ENCODE measurements around the gene P4HB.

DNA sequence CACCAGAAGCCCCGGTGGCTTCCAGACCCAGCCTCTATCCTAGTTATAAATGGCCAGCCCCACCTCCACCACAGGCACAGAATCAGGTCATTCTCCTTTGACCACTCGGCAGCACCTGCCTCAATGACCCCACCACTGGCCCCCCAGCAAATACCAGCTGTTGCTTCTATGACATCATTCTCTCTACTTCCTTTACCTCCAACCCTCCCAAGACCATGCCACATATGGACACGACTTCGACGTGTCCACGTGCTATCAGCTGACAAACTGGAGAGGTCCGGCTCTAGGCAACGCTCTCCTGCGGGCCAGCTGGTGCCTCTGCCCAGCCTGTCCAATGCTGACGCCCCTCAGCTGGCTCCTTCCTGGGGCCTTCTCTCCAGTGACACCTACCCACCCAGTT lies 25.1 kb upstream of the P4HB start:
- TF ChIP-seq, protein P1, sequence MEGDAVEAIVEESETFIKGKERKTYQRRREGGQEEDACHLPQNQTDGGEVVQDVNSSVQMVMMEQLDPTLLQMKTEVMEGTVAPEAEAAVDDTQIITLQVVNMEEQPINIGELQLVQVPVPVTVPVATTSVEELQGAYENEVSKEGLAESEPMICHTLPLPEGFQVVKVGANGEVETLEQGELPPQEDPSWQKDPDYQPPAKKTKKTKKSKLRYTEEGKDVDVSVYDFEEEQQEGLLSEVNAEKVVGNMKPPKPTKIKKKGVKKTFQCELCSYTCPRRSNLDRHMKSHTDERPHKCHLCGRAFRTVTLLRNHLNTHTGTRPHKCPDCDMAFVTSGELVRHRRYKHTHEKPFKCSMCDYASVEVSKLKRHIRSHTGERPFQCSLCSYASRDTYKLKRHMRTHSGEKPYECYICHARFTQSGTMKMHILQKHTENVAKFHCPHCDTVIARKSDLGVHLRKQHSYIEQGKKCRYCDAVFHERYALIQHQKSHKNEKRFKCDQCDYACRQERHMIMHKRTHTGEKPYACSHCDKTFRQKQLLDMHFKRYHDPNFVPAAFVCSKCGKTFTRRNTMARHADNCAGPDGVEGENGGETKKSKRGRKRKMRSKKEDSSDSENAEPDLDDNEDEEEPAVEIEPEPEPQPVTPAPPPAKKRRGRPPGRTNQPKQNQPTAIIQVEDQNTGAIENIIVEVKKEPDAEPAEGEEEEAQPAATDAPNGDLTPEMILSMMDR (IDR thresholded peaks at IDR 0.05; ENCODE audit: poor library complexity, severe bottlenecking): no peak
- TF ChIP-seq, protein P2, sequence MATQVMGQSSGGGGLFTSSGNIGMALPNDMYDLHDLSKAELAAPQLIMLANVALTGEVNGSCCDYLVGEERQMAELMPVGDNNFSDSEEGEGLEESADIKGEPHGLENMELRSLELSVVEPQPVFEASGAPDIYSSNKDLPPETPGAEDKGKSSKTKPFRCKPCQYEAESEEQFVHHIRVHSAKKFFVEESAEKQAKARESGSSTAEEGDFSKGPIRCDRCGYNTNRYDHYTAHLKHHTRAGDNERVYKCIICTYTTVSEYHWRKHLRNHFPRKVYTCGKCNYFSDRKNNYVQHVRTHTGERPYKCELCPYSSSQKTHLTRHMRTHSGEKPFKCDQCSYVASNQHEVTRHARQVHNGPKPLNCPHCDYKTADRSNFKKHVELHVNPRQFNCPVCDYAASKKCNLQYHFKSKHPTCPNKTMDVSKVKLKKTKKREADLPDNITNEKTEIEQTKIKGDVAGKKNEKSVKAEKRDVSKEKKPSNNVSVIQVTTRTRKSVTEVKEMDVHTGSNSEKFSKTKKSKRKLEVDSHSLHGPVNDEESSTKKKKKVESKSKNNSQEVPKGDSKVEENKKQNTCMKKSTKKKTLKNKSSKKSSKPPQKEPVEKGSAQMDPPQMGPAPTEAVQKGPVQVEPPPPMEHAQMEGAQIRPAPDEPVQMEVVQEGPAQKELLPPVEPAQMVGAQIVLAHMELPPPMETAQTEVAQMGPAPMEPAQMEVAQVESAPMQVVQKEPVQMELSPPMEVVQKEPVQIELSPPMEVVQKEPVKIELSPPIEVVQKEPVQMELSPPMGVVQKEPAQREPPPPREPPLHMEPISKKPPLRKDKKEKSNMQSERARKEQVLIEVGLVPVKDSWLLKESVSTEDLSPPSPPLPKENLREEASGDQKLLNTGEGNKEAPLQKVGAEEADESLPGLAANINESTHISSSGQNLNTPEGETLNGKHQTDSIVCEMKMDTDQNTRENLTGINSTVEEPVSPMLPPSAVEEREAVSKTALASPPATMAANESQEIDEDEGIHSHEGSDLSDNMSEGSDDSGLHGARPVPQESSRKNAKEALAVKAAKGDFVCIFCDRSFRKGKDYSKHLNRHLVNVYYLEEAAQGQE (IDR thresholded peaks at IDR 0.05; ENCODE audit: borderline replicate concordance): no peak
- TF ChIP-seq POLR2AphosphoS5 (IDR thresholded peaks at IDR 0.05) (no peak), EZH2 (IDR thresholded peaks at IDR 0.05; ENCODE audit: borderline replicate concordance, insufficient read depth, low read length, poor library complexity, severe bottlenecking) (no peak), SMC3 (conservative IDR thresholded peaks at IDR 0.05; ENCODE audit: poor library complexity) (no peak), RAD21 (conservative IDR thresholded peaks at IDR 0.05) (no peak), MXI1 (conservative IDR thresholded peaks at IDR 0.05; ENCODE audit: poor library complexity, severe bottlenecking) (no peak), TAF1 (IDR thresholded peaks at IDR 0.05; ENCODE audit: low read depth) (no peak)
